GM12801 (cell line): Measurements from ENCODE around the gene UROS.

Experiments used
- CTCF ChIP-seq: IDR thresholded peaks from one replicate; pipeline ENCODE4 v1.5.1; 2011; ENCODE audit warnings: control low read depth; ENCODE audit not compliant: insufficient read length; ENCODE audit errors: extremely low read depth

UROS gene

GRCh38 chr10:125788156-125789034, 34.7 kb downstream of the UROS start:
- no peak for TF ChIP-seq CTCF

GRCh38 chr10:125785791-125786190, 37.3 kb downstream of the UROS start:
- TF ChIP-seq CTCF: no peak

DNA sequence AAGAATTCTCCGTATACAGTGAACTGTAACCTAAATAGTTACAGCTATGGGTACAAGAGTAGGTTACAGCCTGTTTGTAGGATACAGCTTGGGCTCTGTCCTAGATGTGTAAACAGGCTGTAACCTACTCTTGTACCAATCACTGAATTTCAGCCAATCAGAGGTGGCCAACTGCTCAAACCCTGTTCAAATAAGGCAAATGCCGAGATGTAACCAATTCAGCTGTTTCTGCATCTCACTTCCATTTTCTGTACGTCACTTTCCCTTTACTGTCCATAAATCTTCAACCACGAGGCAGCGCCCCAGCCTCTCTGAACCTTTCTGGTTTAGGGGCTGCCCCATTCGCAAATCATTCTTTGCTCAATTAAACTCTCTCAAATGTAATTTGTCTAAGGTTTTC, 39.1 kb downstream of the UROS start:
- TF ChIP-seq CTCF: no peak

GRCh38 chr10:125783408-125783807, 39.6 kb downstream of the UROS start:
- no peak for TF ChIP-seq CTCF

GRCh38 chr10:125782616-125783015, 40.4 kb downstream of the UROS start:
- no peak for TF ChIP-seq CTCF

DNA sequence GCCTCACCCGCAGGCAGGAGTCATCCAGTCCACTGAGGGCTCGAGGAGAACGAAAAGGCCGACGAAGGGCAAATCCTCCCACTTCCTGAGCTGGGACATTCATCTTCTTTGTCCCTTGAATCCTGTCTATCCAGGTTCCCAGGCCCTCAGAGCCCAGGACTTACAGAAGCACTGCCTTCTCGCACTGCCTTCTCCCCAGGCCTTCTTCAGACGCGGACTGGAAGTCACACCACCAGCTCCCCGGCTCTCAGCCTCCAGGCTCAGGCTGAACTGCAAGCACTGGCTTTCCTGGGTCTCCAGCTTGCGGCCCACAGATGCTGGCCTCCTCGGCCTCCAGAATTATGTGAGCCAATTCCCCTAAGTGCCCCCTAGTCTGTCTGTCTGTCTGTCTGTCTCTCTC, 41.0 kb downstream of the UROS start:
- TF ChIP-seq CTCF: no peak

GRCh38 chr10:125781374-125781773, 41.7 kb downstream of the UROS start:
- no peak for TF ChIP-seq CTCF
